IPS DF 19.7 (cell line): ENCODE measurements around the gene CCL24.
"Not testable (repeated sequence)": the region's sequence is repeated elsewhere in the genome, so short reads cannot be mapped to it uniquely, and the experiment has no call there.

Source experiments
- DNase-seq: peaks from one replicate; pipeline ENCODE4 v3.0.0-alpha.2; 2013; ENCODE audit warnings: low read depth, low spot score

CCL24 gene, protein sequence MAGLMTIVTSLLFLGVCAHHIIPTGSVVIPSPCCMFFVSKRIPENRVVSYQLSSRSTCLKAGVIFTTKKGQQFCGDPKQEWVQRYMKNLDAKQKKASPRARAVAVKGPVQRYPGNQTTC

DNA sequence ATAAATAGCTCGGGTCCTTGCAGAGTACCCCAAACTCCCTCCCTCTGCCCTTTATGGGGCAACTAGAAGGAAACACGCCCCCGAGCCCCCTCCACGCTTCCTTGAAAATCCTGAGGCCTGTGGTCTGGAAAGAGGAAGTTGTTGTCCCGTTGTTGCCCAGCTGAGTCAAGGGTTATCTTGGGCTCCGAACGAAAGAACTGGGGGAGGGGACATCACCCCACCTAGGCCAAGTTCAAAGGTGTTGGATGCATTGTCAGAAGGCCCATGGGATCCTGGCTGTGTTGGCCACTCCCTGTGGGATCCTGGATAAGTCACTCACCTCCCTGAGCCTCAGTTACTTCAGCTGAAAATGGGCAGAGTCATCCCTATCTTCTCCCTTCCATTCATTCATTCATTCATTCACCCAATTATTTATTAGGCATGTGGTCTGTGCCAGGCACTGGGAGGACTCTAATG lies at the start of gene CCL24:
Gene CCL24, minus strand, starts transcription at position 26 of the 456 bp plus-strand sequence. CDS start 91 bp downstream, outside the sequence.
- DNase-seq: no peak

DNA sequence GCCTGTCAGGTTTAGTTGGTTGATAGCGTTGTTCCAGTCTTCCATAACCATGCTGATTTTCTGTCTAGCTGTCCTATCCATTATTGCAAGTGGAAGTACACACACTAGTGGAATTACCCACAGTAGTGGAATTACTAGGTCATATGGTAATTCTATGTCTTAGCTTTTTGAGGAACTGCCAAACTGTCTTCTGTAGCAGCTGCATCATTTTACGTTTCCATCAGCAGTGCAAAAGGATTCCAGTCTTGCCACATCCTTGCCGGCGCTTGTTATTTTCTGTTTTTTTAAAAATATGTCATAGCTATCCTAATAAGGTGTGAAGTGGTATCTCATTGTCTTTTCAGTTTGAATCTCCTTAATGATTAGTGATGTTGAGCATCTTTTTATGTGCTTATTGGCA lies 48.0 kb upstream of the CCL24 start:
- DNase-seq: no peak

DNA sequence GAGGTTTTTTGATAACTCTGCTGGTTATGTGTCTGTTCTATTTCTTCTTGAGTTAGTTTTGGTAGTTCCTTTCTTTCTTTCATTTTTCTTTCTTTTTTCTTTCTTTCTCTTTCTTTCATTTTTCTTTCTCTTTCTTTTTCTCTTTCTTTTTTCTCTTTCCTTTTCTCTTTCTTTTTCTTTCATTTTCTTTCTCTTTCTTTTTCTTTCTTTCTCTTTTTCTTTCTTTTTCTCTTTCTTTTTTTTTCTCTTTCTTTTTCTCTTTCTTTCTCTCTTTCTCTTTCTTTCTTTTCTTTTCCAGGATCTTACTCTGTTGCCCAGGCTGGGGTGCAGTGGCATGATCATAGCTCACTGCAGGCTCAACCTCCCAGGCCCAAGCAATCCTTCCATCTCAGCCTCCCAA lies 44.8 kb upstream of the CCL24 start:
- no peak for DNase-seq

DNA sequence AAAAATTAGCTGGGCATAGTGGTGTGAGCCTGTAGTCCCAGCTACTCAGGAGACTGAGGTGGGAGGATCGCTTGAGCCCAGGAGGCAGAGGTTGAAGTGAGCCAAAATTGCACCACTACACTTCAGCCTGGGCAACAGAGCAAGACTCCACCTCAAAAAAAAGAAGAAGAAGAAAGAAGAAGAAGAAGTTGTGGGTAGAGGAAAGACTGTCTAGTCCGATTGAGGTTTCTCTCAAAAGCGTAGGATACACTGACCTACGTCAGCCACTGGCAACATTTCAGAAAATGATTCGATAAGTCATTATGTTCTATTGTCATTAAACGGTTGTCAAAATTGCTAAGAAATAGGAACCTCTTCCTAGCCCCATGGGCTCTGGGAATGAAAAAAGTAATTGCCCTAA lies 42.9 kb upstream of the CCL24 start:
- no peak for DNase-seq

DNA sequence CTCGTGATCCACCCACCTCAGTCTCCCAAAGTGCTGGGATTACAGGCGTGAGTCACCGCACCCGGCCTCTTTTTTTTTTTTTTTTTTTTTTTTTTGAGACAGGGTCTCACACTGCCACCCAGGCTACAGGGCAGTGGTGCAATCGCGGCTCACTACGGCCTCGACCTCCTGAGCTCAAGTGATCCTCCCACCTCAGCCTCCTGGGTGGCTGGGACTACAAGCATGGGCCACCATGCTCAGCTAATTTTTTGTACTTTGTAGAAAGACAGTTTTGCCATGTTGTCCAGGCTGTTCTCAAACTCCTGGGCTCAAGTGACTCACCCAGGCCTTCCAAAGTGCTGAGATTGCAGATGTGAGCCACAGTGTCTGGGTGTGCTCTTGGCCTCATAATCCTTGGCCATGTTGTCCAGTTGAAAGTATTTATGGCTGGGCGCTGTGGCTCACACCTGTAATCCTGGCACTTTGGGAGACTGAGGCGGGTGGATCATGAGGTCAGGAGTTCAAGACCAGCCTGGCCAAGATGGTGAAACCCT lies 41.3 kb upstream of the CCL24 start:
- not testable (repeated sequence) for DNase-seq

DNA sequence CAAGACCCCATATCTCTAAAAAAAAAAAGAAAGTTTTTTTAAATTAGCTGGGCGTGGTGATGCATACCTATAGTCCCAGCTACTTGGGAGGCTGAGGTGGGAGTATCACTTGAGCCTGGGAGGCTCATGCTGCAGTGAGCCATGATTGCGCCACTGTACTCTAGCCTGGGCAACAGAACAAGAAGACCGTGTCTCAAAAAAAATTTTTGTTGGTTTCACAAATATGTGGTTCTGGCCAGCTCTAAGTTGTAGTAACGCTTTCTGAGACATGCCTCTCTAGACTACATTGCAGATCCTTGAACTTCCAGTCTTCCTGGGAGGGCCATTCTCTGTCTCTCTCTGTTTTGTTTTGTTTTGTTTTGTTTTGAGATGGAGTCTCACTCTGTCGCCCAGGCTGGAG lies 40.6 kb upstream of the CCL24 start:
- no peak for DNase-seq

DNA sequence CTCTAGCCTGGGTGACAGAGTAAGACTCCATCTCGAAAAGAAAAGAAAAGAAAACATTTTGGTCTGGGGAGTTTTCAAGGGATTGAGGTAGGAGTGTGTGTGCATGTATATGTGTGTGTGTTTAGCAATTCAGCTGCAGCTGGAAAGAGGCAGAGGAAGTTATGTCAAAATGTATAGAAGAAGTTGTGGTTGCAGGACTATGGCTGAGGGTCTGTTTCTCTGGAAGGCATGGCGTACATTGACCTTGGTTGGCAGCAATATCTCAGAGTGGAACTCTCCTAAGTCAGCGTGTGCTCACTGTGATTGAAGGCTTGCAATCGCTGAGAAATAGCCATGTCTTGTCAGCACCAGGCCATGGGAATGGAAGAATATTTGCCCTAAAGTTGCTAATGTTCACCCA lies 36.6 kb upstream of the CCL24 start:
- DNase-seq: no peak

DNA sequence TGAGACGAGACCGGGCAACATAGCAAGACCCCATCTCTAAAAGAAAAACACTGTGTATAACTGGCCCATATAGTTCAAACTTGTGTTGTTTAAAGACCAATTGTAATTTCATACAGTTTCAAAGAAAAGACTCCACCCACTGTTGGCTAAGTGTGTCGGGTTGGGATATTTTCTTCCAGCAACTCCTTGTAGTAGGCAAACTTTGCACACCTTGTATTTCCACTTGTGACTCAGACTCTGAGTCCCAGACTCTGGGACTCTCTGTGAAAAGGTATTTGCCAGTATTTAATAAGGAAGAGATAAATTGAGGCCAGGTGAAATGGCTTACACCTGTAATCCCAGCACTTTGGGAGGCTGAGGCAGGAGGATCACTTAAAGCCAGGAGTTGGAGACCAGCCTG lies 36.0 kb upstream of the CCL24 start:
- DNase-seq: no peak

DNA sequence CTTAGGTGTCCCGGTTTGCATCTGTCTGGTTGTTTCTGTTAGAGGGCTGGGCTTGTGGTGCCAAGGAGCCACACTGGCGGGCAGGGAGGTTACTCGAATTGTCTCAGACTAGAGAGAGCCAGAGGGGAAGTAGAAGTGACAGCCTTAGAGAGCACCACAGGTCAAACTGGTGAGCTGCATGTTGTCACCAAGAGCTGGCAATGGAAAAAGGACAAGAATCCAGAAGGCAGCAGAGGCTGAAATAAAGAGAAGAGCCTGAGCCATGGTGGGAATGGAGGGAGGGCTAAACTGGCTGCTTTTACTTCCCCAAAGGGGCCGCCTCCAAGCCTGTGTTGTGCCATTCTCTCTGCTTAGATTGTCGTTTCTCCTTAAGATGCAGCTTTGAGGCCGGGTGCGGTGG lies 34.1 kb upstream of the CCL24 start:
- DNase-seq: no peak

DNA sequence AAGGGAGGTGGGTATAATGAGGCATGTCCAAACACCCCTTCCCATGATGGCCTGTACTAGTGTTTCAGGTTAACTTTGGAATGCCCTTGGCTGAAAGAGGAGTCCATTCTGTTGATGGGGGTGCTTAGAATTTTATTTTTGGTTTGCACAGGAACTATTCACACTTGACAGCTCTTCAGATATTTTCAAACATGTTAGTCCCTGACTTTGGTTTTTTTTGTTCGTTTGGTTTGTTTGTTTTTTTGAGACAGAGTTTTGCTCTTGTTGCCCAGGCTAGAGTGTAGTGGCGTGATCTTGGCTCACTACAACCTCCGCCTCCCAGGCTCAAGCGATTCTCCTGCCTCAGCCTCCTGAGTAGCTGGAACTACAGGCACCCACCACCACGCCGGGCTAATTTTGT lies 31.5 kb upstream of the CCL24 start:
- not testable (repeated sequence) for DNase-seq

DNA sequence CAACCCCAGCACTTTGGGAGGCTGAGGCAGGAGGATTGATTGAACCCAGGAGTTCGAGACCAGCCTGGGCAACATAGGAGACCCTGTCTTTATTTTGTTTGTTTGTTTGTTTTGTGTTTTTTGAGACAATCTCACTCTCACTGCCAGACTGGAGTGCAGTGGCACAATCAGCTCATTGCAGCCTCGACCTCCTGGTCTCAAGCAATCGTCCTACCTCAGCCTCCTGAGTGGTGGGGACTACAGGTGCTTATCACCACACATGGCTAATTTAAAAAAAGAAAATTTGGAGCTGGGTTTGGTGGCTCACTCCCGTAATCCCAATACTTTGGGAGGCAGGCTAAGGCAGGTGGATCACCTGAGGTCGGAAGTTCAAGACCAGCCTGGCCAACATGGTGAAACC lies 30.6 kb upstream of the CCL24 start:
- DNase-seq: no peak

DNA sequence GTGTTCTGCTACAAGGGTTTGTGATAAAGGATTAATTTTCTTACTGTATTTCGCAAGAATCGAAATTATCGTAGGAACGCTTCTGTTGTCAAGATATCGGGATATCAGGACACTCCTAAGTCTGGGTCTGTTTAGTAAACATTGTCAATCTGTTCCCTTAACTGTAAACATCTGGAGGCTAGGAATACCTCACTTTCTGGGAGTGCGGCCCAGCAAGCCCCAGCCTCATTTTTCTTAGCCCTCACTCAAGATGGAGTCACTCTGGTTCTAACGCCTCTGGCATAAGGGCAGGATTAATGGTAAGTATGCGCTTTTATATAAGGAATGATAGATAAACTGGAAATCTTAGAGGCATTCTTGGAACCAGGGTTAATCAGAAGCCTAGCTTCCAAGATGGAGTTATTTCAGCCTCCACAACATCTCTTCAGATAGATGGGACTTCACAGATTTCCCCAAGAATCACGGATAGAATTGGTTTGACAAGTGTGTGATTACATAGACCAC lies 30.1 kb upstream of the CCL24 start:
- no peak for DNase-seq

DNA sequence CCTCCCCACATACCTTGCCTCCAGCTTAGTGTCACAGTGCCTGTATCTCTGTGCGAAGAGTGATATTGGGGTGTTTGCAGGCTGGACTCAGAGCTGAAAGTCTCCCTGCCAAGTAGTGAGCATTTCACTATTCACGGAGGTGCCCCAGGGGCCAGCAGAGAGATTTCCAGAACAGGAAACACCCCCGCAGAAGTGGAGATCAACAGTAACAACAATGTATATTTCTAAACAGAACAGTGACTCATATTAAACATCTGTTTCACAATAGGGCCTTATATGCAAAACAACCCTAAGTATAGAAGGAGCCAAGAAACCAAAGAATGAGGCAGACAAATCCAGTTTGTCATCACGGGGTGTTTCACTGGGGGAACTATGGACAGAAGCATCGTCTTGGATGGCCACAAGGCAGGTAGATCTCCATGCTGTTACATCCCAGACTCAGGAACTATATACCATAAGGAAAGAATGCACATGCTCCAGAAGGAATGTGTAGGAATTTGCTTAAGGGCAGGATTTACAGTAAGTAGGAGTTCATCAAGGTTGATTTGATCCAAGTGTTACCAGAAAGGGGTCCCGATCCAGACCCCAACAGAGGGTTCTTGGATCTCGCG lies 29.3 kb upstream of the CCL24 start:
- DNase-seq: no peak

DNA sequence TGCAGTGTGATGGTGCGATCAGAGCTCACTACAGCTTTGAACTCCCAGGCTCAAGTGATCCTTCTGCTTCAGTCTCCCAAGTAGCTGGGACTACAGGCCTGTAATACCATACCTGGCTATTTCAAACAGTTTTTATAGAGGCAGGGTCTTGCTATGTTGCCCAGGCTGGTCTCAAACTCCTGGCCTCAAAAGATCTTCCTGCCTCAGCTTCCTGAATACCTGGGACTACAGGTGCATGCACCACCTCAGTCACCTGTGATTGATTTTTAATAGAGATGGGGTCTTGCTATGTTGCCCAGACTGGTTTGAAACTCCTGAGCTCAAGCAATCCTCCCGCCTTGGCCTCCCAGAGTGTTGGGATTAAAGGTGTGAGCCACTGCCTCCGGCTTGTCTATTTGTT lies 26.4 kb upstream of the CCL24 start:
- DNase-seq: no peak

DNA sequence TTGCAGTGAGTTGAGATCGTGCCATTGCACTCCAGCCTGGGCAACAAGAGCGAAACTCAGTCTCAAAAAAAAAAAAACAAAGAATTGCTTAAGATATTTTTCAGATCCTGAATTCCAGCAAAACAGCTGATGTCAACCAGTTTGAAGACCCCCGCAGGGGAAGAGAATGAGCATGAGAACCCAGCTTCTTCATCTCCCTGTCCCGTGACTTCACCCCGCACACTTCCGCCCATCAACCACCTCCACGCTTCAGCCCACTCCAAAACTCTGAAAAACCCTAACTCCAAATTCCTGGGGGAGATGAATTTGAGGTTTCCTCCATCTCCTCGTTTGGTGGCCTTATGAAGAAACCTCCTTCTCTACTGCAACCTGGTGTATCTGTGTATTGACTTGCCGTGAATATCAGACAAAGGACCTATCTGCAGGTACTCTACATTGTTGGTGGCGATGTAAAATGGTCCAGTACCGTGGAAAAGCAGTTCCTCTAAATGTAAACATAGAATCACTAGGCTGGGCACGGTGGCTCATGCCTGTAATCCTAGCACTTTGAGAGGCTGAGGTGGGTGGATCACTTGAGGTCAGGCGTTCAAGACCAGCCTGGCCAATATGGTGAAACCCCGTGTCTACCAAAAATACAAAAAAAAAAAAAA lies 24.8 kb upstream of the CCL24 start:
- DNase-seq: not testable (repeated sequence)

DNA sequence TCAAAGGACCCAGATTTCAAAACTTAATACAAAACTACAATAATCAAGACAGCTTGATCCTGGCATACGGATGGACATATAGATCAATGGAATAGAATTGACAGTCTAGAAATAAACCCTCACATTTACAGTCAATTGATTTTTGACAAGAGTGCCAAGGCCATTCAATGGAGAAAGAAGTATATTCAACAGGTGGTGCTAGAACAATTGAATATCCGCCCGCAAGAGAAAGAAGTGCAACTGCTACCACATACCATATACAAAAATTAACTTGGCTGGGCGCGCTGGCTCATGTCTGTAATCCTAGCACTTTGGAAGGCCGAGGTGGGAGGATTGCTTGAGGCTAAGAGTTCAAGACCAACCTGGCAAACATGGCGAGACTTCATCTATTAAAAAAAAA lies 23.2 kb upstream of the CCL24 start:
- no peak for DNase-seq

DNA sequence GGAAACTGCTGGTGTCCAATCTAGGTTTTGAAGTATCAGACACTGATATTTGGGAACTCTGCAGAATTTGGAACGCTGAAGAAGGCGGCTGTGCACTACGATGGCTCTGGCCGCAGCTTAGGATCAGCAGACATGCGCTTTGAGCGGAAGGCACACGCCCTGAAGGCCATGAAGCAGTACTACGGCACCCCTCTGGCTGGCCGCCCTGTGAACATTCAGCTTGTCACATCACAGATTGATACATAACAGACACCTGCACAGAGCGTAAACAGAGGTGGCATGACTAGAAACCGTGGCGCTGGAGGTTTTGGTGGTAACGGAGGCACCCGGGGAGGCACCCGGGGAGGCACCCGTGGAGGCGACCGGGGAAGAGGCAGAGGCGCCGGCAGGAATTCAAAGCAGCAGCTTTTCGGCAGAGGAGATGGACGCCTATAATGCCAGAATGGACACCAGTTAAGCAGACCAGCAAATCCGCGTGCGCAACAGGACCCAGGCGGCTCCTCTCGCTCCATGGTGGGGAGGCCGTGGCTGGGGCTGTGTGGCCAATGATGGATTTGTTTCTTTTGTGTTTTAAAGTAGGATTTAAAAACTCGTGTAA lies 22.2 kb upstream of the CCL24 start:
- DNase-seq: no peak

DNA sequence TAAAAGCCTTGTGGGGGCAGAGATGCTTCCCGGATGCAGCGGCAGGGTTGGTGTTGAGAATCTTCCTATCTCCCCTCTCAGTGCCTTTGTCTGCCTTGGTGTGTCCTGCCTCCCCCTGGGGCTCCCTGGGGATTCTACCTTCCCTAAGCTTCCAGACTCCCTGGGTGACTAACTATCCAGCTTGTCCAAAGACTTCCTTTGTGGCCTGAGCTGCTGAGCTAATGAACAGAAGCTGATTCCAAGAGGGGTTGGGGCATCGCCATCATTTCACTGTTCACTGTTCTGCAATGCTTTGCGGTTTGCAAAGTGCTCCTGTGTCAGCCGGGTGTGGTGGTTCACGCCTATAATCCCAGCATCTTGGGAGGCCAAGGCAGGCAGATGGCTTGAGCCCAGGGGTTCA lies 20.1 kb upstream of the CCL24 start:
- DNase-seq: not testable (repeated sequence)

DNA sequence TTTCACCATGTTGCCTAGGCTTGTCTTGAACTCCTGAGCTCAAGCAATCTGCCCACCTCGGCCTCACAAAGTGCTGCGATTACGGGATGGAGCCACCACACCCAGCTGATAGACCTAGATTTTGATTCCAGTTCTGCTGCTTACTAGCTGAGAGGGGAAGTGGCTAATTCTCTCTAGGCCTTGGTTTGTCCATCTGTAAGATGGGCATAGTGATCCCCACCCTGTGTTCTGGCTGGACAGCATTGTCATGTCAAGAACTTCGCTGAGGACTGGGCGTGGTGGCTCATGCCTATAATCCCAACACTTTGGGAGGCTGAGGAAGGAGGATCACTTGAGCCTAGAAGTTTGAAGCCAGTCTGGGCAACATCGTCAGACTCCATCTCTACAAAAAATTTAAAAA lies 17.4 kb upstream of the CCL24 start:
- no peak for DNase-seq

DNA sequence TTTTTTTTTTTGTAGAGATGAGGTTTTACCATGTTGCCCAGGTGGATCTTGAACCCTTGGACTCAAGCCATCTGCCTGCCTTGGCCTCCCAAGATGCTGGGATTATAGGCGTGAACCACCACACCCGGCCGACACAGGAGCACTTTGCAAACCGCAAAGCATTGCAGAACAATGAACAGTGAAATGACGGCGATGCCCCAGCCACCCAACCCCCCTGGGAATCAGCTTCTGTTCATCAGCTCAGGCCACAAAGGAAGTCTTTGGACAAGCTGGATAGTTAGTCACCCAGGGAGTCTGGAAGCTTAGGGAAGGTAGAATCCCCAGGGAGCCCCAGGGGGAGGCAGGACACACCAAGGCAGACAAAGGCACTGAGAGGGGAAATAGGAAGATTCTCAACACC lies 16.1 kb upstream of the CCL24 start:
- DNase-seq: not testable (repeated sequence)

DNA sequence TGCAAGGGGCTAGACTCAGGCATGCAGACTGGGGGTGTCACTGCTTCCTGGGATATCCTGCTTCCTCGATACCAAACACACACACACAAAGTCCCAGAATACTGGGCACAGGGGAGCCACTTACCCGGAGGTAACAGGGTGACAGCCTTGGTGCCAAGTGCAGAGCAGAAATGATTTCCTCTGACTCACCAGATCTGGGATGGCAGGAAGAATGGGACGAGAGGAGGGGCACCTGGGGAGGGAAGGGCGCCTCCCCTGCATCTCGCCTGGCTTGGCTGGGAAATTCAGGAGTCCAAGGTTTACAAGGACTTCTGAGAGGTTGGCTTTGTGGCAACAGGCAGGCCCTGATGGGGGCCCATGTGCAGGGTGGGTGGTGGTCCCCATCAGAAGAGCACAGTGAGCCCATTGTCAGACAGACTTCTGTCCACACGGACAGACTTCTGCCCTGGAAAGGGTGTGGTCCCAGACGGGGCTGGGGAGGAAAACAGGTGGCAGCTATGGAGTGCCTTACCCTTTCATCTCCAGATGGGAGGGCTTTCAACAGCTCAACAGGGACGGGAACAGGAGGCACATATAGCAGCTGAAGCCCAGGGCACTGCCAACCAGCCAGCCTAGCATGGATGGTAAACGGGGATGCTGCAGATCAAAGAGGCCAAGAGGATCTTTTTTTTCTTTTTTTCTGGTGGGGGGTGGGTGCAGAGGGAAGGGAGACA lies 9.7 kb upstream of the CCL24 start:
- DNase-seq: no peak

DNA sequence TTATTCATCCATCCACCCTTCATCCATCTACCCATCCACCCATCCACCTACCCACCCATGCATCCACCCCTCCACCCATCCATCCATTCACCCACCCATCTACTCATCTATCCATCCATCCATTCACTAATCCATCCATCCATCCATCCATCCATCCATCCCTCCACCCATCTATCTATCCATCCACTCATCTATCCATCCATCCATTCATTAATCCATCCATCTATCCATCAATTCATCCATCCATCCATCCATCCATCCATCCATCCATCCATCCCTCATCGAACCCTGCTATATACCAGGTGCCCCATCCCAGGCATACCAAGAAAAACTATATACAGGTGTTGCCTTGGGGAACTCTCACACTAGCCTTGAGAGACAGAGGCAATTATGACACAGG lies 7.1 kb upstream of the CCL24 start:
- DNase-seq: no peak
